Dendritic cell treated with granulocyte-macrophage colony-stimulating factor and Interleukin-4, amounts not matched to agents 40 ng/mL and 50 ng/mL, for 4 days (primary cell): Measurements from ENCODE around the gene PPP4C.
A peak's percentile ranks its signal among the peaks of the same experiment; 100 is the strongest.

Source experiments
- H3K27ac Mint-ChIP-seq: one replicate; pipeline ENCODE4 v1.8.0; 2022; ENCODE audit warnings: mild to moderate bottlenecking, mixed read lengths
- H3K27me3 Mint-ChIP-seq: one replicate; pipeline ENCODE4 v1.8.0; 2022; ENCODE audit warnings: mild to moderate bottlenecking, mixed read lengths
- H3K36me3 Mint-ChIP-seq: one replicate; pipeline ENCODE4 v1.8.0; 2022; ENCODE audit warnings: low read depth, mixed read lengths
- H3K4me1 Mint-ChIP-seq: one replicate; pipeline ENCODE4 v1.8.0; 2022; ENCODE audit warnings: low read depth, mixed read lengths
- H3K4me3 Mint-ChIP-seq: one replicate; pipeline ENCODE4 v1.8.0; 2022; ENCODE audit warnings: mild to moderate bottlenecking, moderate library complexity, mixed read lengths
- H3K9me3 Mint-ChIP-seq: one replicate; pipeline ENCODE4 v1.8.0; 2022; ENCODE audit warnings: mixed read lengths
- intact Hi-C: fragments of 100-400 bp; cut with micrococcal nuclease; formaldehyde crosslinking; loops from one replicate; pipeline ENCODE4 v1.15.0; 2022

Gene PPP4C

DNA sequence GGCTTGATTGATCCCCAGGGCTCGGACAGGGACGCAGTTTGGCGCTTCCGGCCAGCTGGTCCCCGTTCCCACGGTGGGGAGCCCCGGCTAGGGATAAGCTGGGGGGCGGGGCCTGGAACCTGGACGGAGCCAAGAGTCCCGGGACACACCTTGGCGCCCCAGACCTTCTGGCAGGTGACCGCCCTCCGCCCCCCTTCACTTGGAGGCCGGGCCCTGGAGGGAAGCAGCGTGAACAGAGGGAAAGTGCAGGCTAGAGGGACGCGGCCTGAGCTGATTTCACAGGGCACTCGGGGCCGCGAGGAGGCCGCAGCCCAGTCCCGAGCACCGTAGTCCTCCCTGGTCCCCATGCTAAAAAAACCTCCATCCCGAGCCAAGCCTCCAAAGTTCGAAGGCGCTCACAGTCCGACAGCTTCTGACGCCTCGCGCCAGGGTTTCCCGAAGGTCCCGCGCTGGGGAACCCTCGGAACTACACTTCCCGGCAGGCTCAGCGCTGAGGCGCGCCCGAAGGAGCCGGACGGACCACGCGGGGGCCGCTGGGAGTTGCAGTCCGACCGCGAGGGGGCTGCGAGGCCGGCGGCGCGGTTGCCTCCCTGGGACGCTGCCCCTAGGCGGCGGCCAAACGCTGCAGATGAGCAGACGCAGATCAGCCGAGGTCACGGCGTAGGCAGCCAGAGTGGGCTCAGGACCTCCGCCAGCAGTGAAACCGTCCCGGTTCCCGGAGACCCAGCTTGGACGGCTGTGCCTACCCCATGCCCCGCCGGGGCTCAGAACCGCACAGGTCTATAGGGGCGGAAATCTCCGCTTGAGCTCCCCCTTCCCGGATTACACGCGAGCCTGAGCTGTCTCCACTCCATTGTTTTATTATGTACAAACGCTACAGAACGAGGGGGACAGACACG is 15.9 kb downstream of the PPP4C start, which contains the start of gene TBX6:
Gene TBX6, minus strand, starts transcription at position 451 of the 899 bp plus-strand sequence. CDS start 731 bp downstream, outside the sequence.
- Mint-ChIP-seq H3K27ac (peak within 1 kb of the TSS; percentile 94), H3K36me3 (peaks cover 44% of the 10 kb centered on the region), H3K4me3 (peak within 1 kb of the TSS; percentile 76), H3K9me3 (peaks cover 12% of the 10 kb centered on the region), H3K27me3 (no peaks in the 10 kb centered on the region), H3K4me1 (peaks cover 88% of the 10 kb centered on the region)
- intact Hi-C loops = loop anchor here (1.0 kb wide), 1 partner anchor 26 kb away; the partner anchor contains the start of gene ALDOA

GRCh38 chr16:30092373-30093010 is 16.7 kb downstream of the PPP4C start:
- Mint-ChIP-seq H3K4me1 (peaks cover 80% of the 10 kb centered on the region), H3K27me3 (no peaks in the 10 kb centered on the region), H3K9me3 (peaks cover 17% of the 10 kb centered on the region), H3K4me3 (peak overlapping the region; percentile 76), H3K36me3 (peaks cover 44% of the 10 kb centered on the region), H3K27ac (peak overlapping the region; percentile 94)
- intact Hi-C loops = loop anchor here (1.0 kb wide), 1 partner anchor 27 kb away; the partner anchor contains the start of gene ALDOA

- no peaks in the 10 kb centered on the region for H3K27me3 Mint-ChIP-seq
- H3K36me3 Mint-ChIP-seq = peaks cover 47% of the 10 kb centered on the region
- peaks cover 58% of the 10 kb centered on the region for H3K4me1 Mint-ChIP-seq
- peak overlapping the region; percentile 93 for H3K4me3 Mint-ChIP-seq
- intact Hi-C loops = no loop called here
- peak overlapping the region; percentile 95 for H3K27ac Mint-ChIP-seq
- H3K9me3 Mint-ChIP-seq = peaks cover 28% of the 10 kb centered on the region
Observed at GRCh38 chr16:30094541-30095165, 18.9 kb downstream of the PPP4C start.

GRCh38 chr16:30095166-30096078 is 19.6 kb downstream of the PPP4C start:
- H3K27ac Mint-ChIP-seq = peak overlapping the region; percentile 95
- peaks cover 47% of the 10 kb centered on the region for H3K36me3 Mint-ChIP-seq
- intact Hi-C loops = no loop called here
- peak overlapping the region; percentile 93 for H3K4me3 Mint-ChIP-seq
- peaks cover 51% of the 10 kb centered on the region for H3K4me1 Mint-ChIP-seq
- no peaks in the 10 kb centered on the region for H3K27me3 Mint-ChIP-seq
- peaks cover 36% of the 10 kb centered on the region for H3K9me3 Mint-ChIP-seq

- peaks cover 47% of the 10 kb centered on the region for H3K36me3 Mint-ChIP-seq
- intact Hi-C loops = no loop called here
- H3K4me3 Mint-ChIP-seq = peak within 1 kb of the TSS; percentile 93
- peaks cover 44% of the 10 kb centered on the region for H3K9me3 Mint-ChIP-seq
- H3K4me1 Mint-ChIP-seq = peaks cover 42% of the 10 kb centered on the region
- peak within 1 kb of the TSS; percentile 95 for H3K27ac Mint-ChIP-seq
- no peaks in the 10 kb centered on the region for H3K27me3 Mint-ChIP-seq
Observed at GRCh38 chr16:30096105-30096861, 20.5 kb downstream of the PPP4C start, which contains the start of gene YPEL3. YPEL3 (minus strand) TSS chr16:30096213; CDS start chr16:30095482, 731 bp downstream.

DNA sequence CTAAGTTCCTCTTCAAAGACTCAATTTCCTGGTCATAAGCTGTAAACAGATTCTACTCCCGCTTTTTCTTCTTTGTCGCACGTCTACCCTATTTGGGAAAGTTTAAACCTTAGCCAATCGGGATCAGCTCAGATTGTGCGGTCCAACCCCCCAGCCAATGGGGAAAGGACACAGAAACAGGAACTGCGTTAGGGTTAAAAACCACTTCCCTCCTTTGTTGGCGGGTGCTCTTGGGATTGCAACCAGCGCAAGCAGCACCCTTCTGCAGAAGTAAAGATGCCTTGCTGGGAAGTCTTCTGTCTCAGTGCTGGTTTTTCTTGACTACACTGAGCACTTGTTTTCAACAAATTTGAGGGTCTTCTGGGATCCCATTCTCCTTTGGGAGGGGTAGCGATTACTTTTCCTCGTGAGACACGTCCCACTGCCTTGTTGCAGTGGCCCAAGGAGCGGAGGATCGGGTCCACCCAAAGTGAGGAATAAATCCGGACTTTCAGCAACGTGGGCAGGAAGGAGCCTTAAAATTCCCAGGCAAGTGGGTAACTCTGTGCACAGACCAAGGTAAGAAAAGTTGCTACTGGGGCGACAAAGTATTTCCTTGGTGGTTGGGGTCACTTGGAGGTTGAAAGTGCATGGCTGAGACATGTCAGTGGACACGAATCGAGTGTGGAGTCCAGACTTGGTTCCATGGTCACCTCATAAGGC is 21.2 kb downstream of the PPP4C start:
- H3K27me3 Mint-ChIP-seq = no peaks in the 10 kb centered on the region
- H3K9me3 Mint-ChIP-seq = peaks cover 52% of the 10 kb centered on the region
- peak overlapping the region; percentile 95 for H3K27ac Mint-ChIP-seq
- peaks cover 47% of the 10 kb centered on the region for H3K36me3 Mint-ChIP-seq
- H3K4me3 Mint-ChIP-seq = peak overlapping the region; percentile 55
- intact Hi-C loops = no loop called here
- peaks cover 35% of the 10 kb centered on the region for H3K4me1 Mint-ChIP-seq

DNA sequence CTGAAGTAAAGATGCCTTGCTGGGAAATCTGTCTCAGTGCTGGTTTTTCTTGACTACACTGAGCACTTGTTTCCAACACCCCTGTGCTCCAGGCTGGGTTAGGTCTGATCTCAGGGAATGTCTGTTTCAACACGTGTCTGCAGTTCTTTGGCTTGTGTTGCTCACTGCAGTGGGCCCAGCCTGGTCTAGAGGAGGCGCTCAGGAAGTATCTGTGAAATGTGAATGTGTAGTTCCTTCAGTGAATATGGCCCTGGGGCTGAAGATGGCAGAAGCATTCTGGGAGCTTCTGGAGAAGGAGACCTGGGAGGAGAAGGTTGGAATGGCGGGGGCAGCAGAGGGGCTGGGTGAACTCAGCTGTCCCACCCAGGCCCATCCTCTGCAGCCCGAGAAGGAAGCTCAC is 28.3 kb downstream of the PPP4C start:
- H3K27ac Mint-ChIP-seq = no peak overlapping the region
- H3K9me3 Mint-ChIP-seq = peaks cover 36% of the 10 kb centered on the region
- no peak overlapping the region for H3K4me3 Mint-ChIP-seq
- H3K36me3 Mint-ChIP-seq = peaks cover 33% of the 10 kb centered on the region
- no peaks in the 10 kb centered on the region for H3K27me3 Mint-ChIP-seq
- intact Hi-C loops = no loop called here
- no peaks in the 10 kb centered on the region for H3K4me1 Mint-ChIP-seq

DNA sequence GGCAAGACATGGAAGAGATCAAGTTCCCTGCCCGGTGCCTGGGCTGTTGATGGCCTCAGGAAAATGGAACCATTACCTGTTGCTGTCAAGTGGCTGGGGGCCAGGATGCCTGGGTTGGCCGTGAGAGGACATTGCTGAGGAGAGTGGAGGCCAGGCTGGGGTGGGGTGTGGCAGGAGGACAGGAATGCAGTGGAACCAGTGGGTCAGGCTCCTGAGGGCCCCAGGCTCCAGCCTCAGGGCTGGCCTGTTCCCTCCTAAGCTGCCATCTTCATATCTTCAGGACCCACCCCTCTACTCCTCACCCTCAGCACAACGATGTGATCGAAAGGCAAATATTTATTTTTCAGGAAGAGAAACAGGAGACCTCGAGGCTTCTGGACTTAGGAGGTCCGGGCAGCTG is 28.7 kb downstream of the PPP4C start:
- H3K9me3 Mint-ChIP-seq = peaks cover 34% of the 10 kb centered on the region
- peaks cover 33% of the 10 kb centered on the region for H3K36me3 Mint-ChIP-seq
- no peak overlapping the region for H3K27ac Mint-ChIP-seq
- no peak overlapping the region for H3K4me3 Mint-ChIP-seq
- H3K27me3 Mint-ChIP-seq = no peaks in the 10 kb centered on the region
- intact Hi-C loops = no loop called here
- no peaks in the 10 kb centered on the region for H3K4me1 Mint-ChIP-seq

- H3K27ac Mint-ChIP-seq = no peak overlapping the region
- intact Hi-C loops = no loop called here
- H3K36me3 Mint-ChIP-seq = peaks cover 65% of the 10 kb centered on the region
- no peaks in the 10 kb centered on the region for H3K4me1 Mint-ChIP-seq
- H3K27me3 Mint-ChIP-seq = no peaks in the 10 kb centered on the region
- H3K4me3 Mint-ChIP-seq = no peak overlapping the region
- no peaks in the 10 kb centered on the region for H3K9me3 Mint-ChIP-seq
Observed at GRCh38 chr16:30108059-30108850, 32.5 kb downstream of the PPP4C start.

DNA sequence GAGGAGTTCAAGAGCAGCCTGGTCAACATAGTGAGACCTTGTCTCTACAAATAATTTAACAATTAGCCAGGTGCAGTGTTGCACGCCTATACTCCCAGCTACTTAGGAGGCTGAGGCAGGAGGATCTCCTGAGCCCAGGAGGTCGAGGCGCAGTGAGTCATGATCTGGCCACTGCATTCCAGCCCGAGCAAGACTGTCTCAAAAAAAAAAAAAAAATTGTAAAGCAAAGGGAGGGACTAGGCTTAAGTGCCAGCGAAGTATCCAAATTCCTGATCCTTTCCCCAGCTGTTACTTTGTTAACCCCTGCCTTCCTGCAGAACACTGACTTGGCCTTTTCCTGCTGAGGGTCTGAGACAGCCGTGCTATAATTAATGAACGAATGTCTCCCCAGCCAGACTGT is 34.9 kb downstream of the PPP4C start:
- H3K27ac Mint-ChIP-seq = no peak overlapping the region
- no peaks in the 10 kb centered on the region for H3K9me3 Mint-ChIP-seq
- H3K36me3 Mint-ChIP-seq = peaks cover 73% of the 10 kb centered on the region
- no peaks in the 10 kb centered on the region for H3K4me1 Mint-ChIP-seq
- intact Hi-C loops = no loop called here
- no peaks in the 10 kb centered on the region for H3K27me3 Mint-ChIP-seq
- H3K4me3 Mint-ChIP-seq = no peak overlapping the region

DNA sequence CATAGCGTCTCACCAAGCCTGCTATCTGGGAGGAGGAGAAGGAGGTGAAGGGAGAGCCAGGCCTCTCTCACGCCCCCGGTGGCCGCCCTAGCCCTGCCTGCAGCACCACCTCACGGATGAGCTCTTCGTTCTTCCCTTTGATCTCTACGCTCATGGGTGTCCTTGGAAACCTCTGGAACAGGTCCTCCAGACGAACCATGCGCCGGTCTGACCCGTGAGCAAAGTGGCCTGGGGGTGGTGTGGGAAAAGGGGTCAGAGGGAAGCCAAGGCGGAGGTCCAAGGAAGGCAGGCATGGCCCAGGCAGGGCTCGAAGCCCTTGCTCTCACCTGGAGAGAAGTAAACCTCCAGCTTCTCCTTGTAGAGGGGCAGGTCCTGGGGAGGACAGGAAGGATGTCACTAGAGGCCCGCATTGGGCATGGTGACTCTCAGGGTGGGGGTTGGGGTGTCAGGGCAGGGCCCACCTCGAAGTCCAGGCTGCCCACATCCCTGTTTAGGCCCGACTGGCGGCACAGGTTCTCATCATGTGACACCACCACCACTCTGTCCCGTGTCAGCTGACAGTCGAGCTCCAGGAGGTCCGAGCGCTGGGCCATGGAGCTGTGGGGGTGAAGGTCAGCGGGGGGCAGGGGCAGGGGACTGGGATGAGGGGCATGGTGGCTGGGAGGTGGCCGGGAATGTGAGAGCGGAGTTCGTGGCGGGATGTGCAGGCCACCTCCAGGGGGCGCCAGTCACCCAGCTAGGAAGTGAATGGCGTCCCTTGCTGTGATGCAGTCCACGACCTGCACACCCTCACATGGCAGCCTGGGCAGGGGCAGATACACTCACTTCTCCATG is 36.6 kb downstream of the PPP4C start:
- peaks cover 83% of the 10 kb centered on the region for H3K36me3 Mint-ChIP-seq
- intact Hi-C loops = no loop called here
- H3K4me3 Mint-ChIP-seq = no peak overlapping the region
- H3K9me3 Mint-ChIP-seq = no peaks in the 10 kb centered on the region
- no peaks in the 10 kb centered on the region for H3K4me1 Mint-ChIP-seq
- no peak overlapping the region for H3K27ac Mint-ChIP-seq
- no peaks in the 10 kb centered on the region for H3K27me3 Mint-ChIP-seq
